ENCODE results near the gene SEPTIN10. TPM values are rescaled to one million over a fixed set of nuclear protein-coding genes. Genes with fewer than 3 reads are reported as not detected.

The SEPTIN10 gene
- total and polyA plus RNA-seq, 9 of the 15 experiments (the other 6 are each of a cell fraction or from before 2014, with no cell fraction given), result 0.40 TPM; not detected in 8

DNA sequence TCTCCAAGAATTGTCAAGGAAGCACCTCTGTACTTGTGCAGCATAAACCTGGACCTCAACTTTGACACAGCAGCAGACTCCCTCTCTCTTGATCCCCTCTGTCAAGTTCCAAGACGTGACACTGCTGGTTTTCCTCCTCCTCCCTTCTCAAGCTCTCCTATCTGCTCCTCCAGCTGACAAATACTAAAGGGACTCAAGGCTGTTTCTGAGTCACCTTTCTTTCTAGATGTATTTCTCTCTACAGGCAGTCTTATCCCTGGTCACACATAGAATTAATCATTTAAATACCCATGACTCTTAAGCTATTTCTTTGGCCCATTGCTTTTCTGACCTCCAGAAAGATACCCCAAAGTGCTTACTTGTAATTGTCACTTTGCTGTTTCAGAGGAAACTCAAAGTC lies 53.5 kb downstream of the SEPTIN10 start:
- ATAC-seq, result no peak
- WGBS (ENCODE audit: insufficient coverage, low coverage, missing lambda C conversion rate), result 0% methylated on average over 1 of the region's 1 CpG
- no peaks in the 10 kb centered on the region for H3K79me2 ChIP-seq (ENCODE audit: control insufficient read depth, insufficient read depth, low read length)
- BruUV-seq (replicated peaks), result no TSS peak
- in situ Hi-C loops (cut with MboI), result no loop called here
- H3K36me3 ChIP-seq (ENCODE audit: control insufficient read depth, insufficient read depth, low read length), result no peaks in the 10 kb centered on the region
- intact Hi-C loops (cut with micrococcal nuclease), result no loop called here
- H3K9me1 ChIP-seq (ENCODE audit: control insufficient read depth, insufficient read depth, low read length), result no peaks in the 10 kb centered on the region
- no peak overlapping the region for H3K4me3 ChIP-seq
- no peaks in the 10 kb centered on the region for H3K4me1 ChIP-seq (replicated peaks in 1 of 2; ENCODE audit: control insufficient read depth in 2 of 2, insufficient read depth in 2 of 2, low read length in 2 of 2)
- H2AFZ ChIP-seq (ENCODE audit: low read depth, low read length), result no peak overlapping the region
- no peaks in the 10 kb centered on the region for H3K9me3 ChIP-seq (replicated peaks; ENCODE audit: control insufficient read depth, insufficient read depth, low read depth, low read length)
- H3K27ac ChIP-seq (ENCODE audit: extremely low read depth, low read depth, low read length), result no peak overlapping the region
- H3K9ac ChIP-seq (ENCODE audit: insufficient read depth in 1 of 2, low read depth in 2 of 2, low read length in 2 of 2), result no peak overlapping the region
- H3K4me2 ChIP-seq (ENCODE audit: insufficient read depth, low read length), result no peak overlapping the region
- CTCF ChIA-PET (ENCODE audit: low intra/inter-chr PET ratio), result no interaction called here
- no peak for FAIRE-seq
- no peaks in the 10 kb centered on the region; a peak in 1 of 5 replicates for H3K27me3 ChIP-seq (ENCODE audit: control insufficient read depth in 2 of 2, insufficient read depth in 2 of 2, low read length in 2 of 2)
- POLR2A ChIA-PET, result interaction anchor here (0.7 kb wide), 1 partner anchor 73 kb away, joined by 3 read pairs; no protein-coding TSS in a partner anchor
- no peaks in the 10 kb centered on the region for H4K20me1 ChIP-seq (replicated peaks; ENCODE audit: control insufficient read depth, insufficient read depth, low read length)
- TF ChIP-seq, protein P1, sequence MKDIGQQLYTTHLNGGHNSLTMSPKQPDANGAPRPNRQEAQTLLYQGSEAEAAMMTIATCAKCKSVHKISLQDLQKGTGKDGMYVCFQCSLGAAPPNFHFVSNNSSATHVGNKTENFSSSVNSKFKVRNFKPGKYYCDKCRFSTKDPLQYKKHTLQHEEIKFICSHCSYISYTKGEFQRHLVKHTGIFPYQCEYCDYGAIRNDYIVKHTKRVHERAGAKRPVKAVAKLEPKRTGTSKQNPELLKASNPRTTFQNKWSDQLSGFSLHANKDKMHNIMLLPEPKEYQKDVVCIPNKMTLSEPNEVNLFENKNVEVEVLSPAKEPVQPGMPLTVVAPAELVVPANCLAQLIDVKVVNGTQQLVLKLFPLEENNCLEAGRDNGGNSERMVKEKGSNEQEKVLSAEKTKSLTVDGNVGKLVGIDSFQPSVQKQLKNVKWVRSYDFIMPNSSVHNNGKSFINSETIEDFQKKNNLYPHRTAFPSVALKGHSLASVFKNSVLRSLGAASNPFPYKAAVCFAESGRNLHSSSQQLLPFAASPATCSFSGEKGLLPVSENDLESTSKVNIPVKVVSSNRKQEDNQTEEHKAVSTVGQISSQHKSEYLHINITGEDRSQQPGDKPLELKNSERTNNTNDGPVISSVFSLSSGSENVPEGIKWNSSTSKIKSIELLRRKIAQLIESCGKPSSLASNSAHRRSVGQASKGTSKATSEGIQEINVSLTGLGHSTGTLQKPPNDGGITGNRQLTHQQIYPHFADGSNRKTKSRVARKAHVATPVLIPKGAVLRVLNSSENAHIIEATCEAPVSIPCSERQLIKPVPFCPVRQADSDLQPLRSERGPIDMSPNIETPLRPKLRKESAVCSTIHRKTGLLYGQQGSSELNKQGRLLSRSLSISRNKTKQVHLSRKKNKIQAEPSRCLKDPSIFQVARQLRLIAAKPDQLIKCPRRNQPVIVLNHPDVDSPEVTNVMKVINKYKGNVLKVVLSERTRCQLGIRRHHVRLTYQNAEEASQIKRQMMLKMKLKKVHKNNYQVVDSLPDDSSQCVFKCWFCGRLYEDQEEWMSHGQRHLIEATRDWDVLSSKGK (CRISPR knock-in tag; IDR thresholded peaks at IDR 0.05), result no peak
- TF ChIP-seq ZNF197 (CRISPR knock-in tag; IDR thresholded peaks at IDR 0.05; ENCODE audit: low read depth) (no peak), FOSL1 (tag; conservative IDR thresholded peaks at IDR 0.05) (peak; percentile 73), SMAD3 (CRISPR knock-in tag; conservative IDR thresholded peaks at IDR 0.05) (no peak), RB1 (IDR thresholded peaks at IDR 0.05; ENCODE audit: low read depth) (no peak), TCF7 (IDR thresholded peaks at IDR 0.05; ENCODE audit: borderline replicate concordance) (no peak), COPS2 (conservative IDR thresholded peaks at IDR 0.05) (no peak), CBFA2T3 (IDR thresholded peaks at IDR 0.05) (0 out of 2 replicates have a peak, but pooled peaks have one; percentile 33)
- TF ChIP-seq, protein P2, sequence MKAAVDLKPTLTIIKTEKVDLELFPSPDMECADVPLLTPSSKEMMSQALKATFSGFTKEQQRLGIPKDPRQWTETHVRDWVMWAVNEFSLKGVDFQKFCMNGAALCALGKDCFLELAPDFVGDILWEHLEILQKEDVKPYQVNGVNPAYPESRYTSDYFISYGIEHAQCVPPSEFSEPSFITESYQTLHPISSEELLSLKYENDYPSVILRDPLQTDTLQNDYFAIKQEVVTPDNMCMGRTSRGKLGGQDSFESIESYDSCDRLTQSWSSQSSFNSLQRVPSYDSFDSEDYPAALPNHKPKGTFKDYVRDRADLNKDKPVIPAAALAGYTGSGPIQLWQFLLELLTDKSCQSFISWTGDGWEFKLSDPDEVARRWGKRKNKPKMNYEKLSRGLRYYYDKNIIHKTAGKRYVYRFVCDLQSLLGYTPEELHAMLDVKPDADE (conservative IDR thresholded peaks at IDR 0.05; ENCODE audit: control insufficient read depth, low read depth, low read length), result no peak
- TF ChIP-seq, protein P3, sequence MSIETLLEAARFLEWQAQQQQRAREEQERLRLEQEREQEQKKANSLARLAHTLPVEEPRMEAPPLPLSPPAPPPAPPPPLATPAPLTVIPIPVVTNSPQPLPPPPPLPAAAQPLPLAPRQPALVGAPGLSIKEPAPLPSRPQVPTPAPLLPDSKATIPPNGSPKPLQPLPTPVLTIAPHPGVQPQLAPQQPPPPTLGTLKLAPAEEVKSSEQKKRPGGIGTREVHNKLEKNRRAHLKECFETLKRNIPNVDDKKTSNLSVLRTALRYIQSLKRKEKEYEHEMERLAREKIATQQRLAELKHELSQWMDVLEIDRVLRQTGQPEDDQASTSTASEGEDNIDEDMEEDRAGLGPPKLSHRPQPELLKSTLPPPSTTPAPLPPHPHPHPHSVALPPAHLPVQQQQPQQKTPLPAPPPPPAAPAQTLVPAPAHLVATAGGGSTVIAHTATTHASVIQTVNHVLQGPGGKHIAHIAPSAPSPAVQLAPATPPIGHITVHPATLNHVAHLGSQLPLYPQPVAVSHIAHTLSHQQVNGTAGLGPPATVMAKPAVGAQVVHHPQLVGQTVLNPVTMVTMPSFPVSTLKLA (conservative IDR thresholded peaks at IDR 0.05), result no peak
- TF ChIP-seq, protein P4, sequence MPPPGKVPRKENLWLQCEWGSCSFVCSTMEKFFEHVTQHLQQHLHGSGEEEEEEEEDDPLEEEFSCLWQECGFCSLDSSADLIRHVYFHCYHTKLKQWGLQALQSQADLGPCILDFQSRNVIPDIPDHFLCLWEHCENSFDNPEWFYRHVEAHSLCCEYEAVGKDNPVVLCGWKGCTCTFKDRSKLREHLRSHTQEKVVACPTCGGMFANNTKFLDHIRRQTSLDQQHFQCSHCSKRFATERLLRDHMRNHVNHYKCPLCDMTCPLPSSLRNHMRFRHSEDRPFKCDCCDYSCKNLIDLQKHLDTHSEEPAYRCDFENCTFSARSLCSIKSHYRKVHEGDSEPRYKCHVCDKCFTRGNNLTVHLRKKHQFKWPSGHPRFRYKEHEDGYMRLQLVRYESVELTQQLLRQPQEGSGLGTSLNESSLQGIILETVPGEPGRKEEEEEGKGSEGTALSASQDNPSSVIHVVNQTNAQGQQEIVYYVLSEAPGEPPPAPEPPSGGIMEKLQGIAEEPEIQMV (tag; conservative IDR thresholded peaks at IDR 0.05; ENCODE audit: low read depth), result no peak
- peak in 1 of 4 experiments; percentile 7 for DNase-seq (ENCODE audit: extremely low read depth in 1 of 4, low spot score in 3 of 4)

Measured in K562 (cell line).